Measurements from ENCODE around the gene TRAPPC12. TPM values are rescaled to one million over a fixed set of nuclear protein-coding genes. Genes with fewer than 3 reads are reported as not detected.
A peak's percentile ranks its signal among the peaks of the same experiment; 100 is the strongest.

TRAPPC12 gene
- total and polyA plus RNA-seq, 12 donors = 71.9 to 256 (median 89.6) TPM

GRCh38 chr2:3377612-3378432, 1.7 kb upstream of the TRAPPC12 start, which contains the start of gene EIPR1:
Gene EIPR1, minus strand, starts transcription at chr2:3377818. Its CDS starts 129 bp downstream, at chr2:3377689.
- ATAC-seq = peak; percentile 93 to 97 (median 96)
- Histone ChIP-seq H3K4me3 (peak within 1 kb of the TSS; percentile 64 to 99 (median 76)), H3K27me3 (no peaks in the 10 kb centered on the region), H3K9me3 (no peaks in the 10 kb centered on the region), H3K4me1 (peaks cover 6 to 46% (median 40%) of the 10 kb centered on the region in 9 donors), H3K27ac (peak within 1 kb of the TSS; percentile 80 to 98 (median 92)), H3K36me3 (peaks cover 0 to 25% (median 5%) of the 10 kb centered on the region in 9 donors)
- peak; percentile 98 for DNase-seq
- WGBS, 2 donors = 1 to 2% methylated on average over 57 of the region's 57 CpGs
- intact Hi-C loops (cut with DNase I) = loop anchor here in 3 of 10 donors (1.0 to 5.0 kb wide), 3 partner anchors 84 to 199 kb away; partner anchors contain the start of genes RNASEH1 (in 1 of the 3) and RPS7 (in 1 of the 3)
- peak in 2 of 9 donors; percentile 24 to 30 for TF ChIP-seq CTCF (IDR thresholded peaks at IDR 0.05)

- Histone ChIP-seq H3K9me3 (no peaks in the 10 kb centered on the region), H3K27ac (peak overlapping the region; percentile 38 to 97 (median 92)), H3K4me1 (peaks cover 6 to 46% (median 40%) of the 10 kb centered on the region in 9 donors), H3K36me3 (peaks cover 0 to 40% (median 5%) of the 10 kb centered on the region in 9 donors), H3K27me3 (no peaks in the 10 kb centered on the region), H3K4me3 (peak overlapping the region; percentile 61 to 91 (median 80))
- intact Hi-C loops (cut with DNase I) = loop anchor here in 3 of 10 donors (1.0 to 5.0 kb wide), 3 partner anchors 80 to 198 kb away; partner anchors contain the start of gene RPS7 (in 1 of the 3)
- DNase-seq (no peak), ATAC-seq (no peak)
- 6 to 9% methylated on average over 8 of the region's 8 CpGs for WGBS, 2 donors
- TF ChIP-seq CTCF (IDR thresholded peaks at IDR 0.05) = no peak
Measured at GRCh38 chr2:3379339-3379646, 201 bp upstream of the TRAPPC12 start.

GRCh38 chr2:3386448-3386958, 7.0 kb downstream of the TRAPPC12 start:
- ATAC-seq = no peak
- intact Hi-C loops (cut with DNase I) = no loop called here
- no peaks in the 10 kb centered on the region for H3K9me3 ChIP-seq
- no peak for TF ChIP-seq CTCF (IDR thresholded peaks at IDR 0.05)
- DNase-seq = no peak
- H3K4me3 ChIP-seq = no peak overlapping the region
- H3K4me1 ChIP-seq = peaks cover 0 to 4% (median under 1%) of the 10 kb centered on the region in 9 donors
- no peak overlapping the region for H3K27ac ChIP-seq
- WGBS, 2 donors = 84 to 86% methylated on average over 10 of the region's 10 CpGs
- H3K27me3 ChIP-seq = no peaks in the 10 kb centered on the region
- peaks cover 5 to 80% (median 24%) of the 10 kb centered on the region in 9 donors for H3K36me3 ChIP-seq

- no peak overlapping the region for H3K27ac ChIP-seq
- peaks cover 5 to 80% (median 24%) of the 10 kb centered on the region in 9 donors for H3K36me3 ChIP-seq
- no peak for TF ChIP-seq CTCF (IDR thresholded peaks at IDR 0.05)
- no peaks in the 10 kb centered on the region for H3K9me3 ChIP-seq
- intact Hi-C loops (cut with DNase I) = no loop called here
- H3K4me1 ChIP-seq = peaks cover 0 to 3% (median 0%) of the 10 kb centered on the region in 9 donors
- no peaks in the 10 kb centered on the region for H3K27me3 ChIP-seq
- no peak overlapping the region for H3K4me3 ChIP-seq
- ATAC-seq (no peak), DNase-seq (no peak)
- WGBS, 2 donors = 86 to 91% methylated on average over 5 of the region's 5 CpGs
Measured at GRCh38 chr2:3387011-3387410, 7.5 kb downstream of the TRAPPC12 start.

All from heart right ventricle (tissue), 16 donors.